Measurements from ENCODE around the gene TESK1.

TESK1 gene

GRCh38 chr9:35646533-35647265 is 41.6 kb downstream of the TESK1 start:
- peak; percentile 94 for DNase-seq (ENCODE audit: low spot score)

DNA sequence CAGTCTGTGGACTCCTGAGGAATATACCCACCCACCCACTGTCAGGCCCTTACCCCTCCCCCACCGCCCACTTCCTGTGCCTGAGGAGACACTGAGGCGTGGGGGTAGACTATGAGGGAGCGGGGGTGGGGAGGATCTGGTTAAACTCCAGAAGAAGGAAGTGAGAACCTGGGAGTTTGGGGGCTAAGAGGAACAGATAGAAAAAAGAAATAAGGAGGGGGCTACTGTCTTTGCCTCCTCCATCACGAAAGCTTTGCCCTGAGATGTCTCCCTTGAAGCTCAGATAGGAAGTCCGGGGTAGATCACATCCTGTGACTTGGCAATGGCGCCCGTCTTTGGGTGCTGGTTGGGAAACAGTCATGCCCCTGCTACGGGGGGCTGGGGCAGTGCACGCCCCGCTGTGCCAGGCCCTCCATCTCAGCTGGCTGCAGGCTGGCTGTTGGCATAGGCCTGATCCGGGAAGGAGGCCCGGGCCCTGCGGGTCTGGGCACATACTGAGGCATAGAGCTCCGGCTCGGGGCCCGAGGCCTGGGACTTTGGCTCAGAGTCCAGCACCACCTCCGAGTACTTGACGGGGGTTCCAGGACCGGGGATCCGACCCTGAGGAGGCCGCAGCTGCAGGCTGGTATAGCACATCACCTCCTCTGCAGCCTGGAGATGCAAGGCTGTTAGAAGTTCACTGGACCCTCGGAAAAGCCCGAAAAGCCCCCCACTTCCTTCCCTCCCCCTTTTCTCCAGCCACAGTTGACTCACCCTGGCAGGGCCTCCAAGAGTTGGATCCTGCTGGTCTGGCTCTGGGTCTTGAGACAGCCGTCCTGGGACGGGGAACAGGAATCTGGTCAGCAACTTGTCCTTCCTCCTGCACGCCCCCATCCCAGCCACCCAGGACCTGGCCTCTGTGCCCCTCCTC is 44.6 kb downstream of the TESK1 start:
- DNase-seq (ENCODE audit: low spot score) = peak; percentile 46

DNA sequence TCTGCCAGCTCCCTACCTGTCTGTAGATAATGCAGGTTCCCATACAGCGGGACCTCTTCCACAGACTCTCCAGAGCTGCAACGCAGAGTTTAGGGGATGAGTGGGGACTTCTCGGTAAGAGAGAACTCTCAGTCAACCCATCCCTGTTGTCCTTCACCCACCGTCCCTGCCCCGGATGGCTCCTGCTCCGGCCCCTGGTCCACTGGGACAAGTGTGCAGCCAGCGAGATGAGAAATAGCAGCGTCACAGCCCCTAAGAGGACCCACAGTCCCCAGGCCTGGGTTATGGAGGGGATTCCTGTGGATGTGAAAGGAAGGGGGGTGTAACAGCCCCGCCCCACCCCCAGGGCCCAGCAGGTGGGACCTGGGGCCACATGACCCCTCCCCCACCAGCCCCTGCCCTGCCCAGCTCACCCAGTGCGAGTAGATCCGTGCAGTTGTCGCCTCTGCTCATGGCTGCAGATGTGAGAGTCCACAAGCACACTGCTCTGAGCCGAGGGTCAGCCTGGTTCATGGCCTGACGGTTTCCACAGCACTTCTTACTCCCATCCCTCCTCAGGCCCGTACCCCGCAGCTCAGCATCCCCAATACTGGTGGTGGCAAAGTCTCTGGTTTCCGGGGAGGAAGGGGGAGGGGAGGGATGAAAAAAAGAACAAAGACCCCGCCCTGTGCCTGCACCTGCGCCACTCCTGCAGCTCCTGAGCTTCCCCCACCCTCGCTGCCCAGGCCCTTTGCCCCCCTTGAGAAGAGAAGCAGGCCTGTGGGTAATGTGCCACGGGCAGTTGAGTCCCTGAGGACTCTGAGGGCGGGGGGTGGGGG is 45.5 kb downstream of the TESK1 start, which contains the start of gene SIT1:
Gene SIT1, minus strand, starts transcription at position 591 of the 818 bp plus-strand sequence. Its CDS starts 78 bp downstream, at position 513.
- peak; percentile 39 for DNase-seq (ENCODE audit: low spot score)

- DNase-seq (ENCODE audit: low spot score) = no peak
Observed at GRCh38 chr9:35651956-35652828, 47.1 kb downstream of the TESK1 start.

DNA sequence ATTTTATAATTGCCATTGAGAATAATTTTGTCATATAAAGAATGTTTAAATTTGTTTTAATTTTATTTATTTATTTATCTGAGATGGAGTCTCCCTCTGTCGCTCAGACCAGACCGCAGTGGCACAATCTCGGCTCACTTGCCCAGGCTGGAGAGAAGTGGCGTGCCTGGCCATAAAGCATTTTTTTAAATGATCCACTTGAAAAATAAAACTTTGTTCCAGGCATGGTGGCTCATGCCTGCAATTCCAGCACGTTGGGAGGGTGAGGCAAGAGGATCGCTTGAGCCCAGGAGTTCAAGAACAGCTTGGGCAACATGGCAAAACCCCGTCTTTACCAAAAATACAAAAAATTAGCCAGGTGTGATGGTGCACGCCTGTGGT is 47.8 kb downstream of the TESK1 start:
- DNase-seq (ENCODE audit: low spot score) = no peak

DNA sequence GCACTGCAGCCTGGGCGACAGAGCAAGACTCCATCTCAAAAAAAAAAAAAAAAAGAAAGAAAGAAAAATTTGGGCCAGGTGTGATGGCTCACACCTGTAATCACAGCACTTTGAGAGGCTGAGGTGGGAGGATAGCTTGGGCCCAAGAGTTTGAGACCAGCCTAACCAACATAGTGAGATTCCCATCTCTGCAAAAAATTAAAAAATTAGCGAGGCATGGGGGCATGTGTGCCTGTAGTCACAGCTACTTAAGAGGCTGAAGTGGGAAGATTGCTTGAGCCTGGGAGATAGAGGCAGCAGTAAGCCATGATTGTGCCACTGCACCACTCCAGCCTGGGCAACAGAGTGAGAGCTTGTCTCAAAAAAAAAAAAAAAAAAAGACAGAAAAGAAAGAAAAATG is 48.5 kb downstream of the TESK1 start:
- DNase-seq (ENCODE audit: low spot score) = no peak

DNA sequence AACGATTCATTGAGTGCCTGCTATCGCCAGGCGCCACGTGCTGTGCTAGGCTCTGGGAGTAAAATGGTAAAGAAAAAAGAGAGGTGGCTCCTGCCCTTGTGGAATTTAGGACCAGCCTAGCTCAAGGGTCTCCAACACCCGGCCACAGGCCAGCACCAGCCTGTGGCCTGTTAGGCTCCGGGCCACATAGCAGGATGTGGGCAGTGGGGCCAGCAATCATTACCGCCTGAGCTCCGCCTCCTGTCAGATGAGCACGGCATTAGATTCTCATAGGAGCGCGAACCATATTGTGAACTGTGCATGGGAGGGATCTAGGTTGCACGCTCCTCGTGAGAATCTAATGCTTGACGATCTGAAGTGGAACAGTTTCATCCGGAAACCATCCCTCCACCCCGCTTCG is 51.3 kb downstream of the TESK1 start:
- no peak for DNase-seq (ENCODE audit: low spot score)

- no peak for DNase-seq (ENCODE audit: low spot score)
Observed at GRCh38 chr9:35656831-35657545, 51.9 kb downstream of the TESK1 start.

- DNase-seq (ENCODE audit: low spot score) = peak; percentile 98
Observed at GRCh38 chr9:35657546-35658136, 52.6 kb downstream of the TESK1 start, which contains the start of gene RMRP. Gene RMRP (minus strand): TSS chr9:35658019.

DNA sequence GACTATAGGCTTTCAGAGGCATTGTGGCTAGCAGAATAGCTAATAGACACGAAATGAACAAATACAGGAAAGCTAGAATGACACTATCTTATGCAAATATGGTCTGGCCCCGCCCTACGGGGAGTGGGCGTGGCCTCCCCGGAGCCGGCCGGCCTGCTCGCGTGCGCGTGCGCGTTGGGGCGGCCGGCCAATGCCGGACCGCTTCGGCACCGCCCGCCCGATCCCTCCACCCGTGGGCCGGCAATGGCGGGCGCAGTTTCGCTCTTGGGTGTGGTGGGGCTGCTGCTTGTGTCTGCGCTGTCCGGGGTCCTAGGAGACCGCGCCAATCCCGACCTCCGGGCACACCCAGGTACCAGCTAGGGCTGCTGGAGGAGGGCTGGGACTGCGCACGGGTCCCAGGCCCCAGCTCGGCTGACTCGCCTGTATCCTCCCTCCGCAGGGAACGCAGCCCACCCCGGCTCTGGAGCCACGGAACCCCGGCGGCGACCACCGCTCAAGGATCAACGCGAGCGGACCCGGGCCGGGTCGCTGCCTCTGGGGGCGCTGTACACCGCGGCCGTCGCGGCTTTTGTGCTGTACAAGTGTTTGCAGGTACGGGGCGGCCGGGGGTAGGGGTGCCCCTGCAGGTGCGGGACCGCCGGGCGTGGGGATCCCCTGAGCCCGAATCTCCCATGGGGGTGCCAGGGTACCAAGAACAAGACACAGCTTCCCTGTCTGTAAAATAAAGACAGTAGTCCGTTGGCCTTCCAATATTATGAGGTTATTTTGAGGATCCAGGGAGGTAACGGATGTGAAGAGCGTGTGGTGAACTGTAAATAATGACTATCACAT is 53.3 kb downstream of the TESK1 start, which contains the start of gene CCDC107:
Gene CCDC107, plus strand, starts transcription at position 156 of the 831 bp plus-strand sequence. Its CDS starts 88 bp downstream, at position 244.
- DNase-seq (ENCODE audit: low spot score) = peak; percentile 81

- DNase-seq (ENCODE audit: low spot score) = peak; percentile 28
Observed at GRCh38 chr9:35658968-35659220, 53.8 kb downstream of the TESK1 start.

- DNase-seq (ENCODE audit: low spot score) = no peak
Observed at GRCh38 chr9:35659340-35659739, 54.3 kb downstream of the TESK1 start.
